PC-3 (cell line): ENCODE data around the gene PLEKHA1. TPM values are rescaled to one million over a fixed set of nuclear protein-coding genes. Genes with fewer than 3 reads are reported as not detected.

Source experiments
- ATAC-seq: fragments of 200-7000 bp; cut with Tn5 transposase; 2 replicates; pipeline ENCODE4 v1.9.1; 2020; ENCODE audit warnings: mild to moderate bottlenecking, moderate library complexity
- BruUV-seq: library from RNA; stranded (reverse); fragments of 400-500 nt; replicated peaks from 2 replicates; lab custom pipeline; 2021; lab: Mats Ljungman, UMichigan
- CTCF ChIA-PET: fragments of 300-600 bp; sonication (Branson Sonifier 250); formaldehyde crosslinking; loops from one replicate; lab custom pipeline; 2022; ENCODE audit warnings: antibody characterized with exemption; lab: Charles Lee
- POLR2A ChIA-PET: fragments of 300-600 bp; sonication (Branson Sonifier 250); formaldehyde crosslinking; loops from one replicate; lab custom pipeline; 2022; ENCODE audit warnings: antibody characterized with exemption; ENCODE audit not compliant: unreplicated experiment; lab: Charles Lee
- DNase-seq: peaks from one replicate; pipeline ENCODE4 v3.0.0-alpha.2; 2015
- H2AFZ ChIP-seq: fragments of 300-600 bp; sonication (generic); 2 replicates; pipeline ENCODE4 v1.6.0; 2016; ENCODE audit warnings: antibody characterized with exemption, low read length
- H3F3A ChIP-seq: fragments of 300-600 bp; sonication (generic); one replicate; pipeline ENCODE4 v1.6.0; 2017; ENCODE audit warnings: antibody characterized with exemption, low read length, control low read depth, mild to moderate bottlenecking; ENCODE audit not compliant: unreplicated experiment
- H3K27ac ChIP-seq: fragments of 300-600 bp; sonication (generic); 2 replicates; pipeline ENCODE4 v1.5.1; 2016; ENCODE audit warnings: mild to moderate bottlenecking, low read length
- H3K27me3 ChIP-seq: fragments of 300-600 bp; sonication (generic); 2 replicates; pipeline ENCODE4 v1.6.1; 2016; ENCODE audit warnings: low read length, mixed read lengths
- H3K36me3 ChIP-seq: fragments of 300-600 bp; sonication (generic); 2 replicates; pipeline ENCODE4 v1.6.1; 2016; ENCODE audit warnings: low read depth, mixed run types, low read length, mixed read lengths
- H3K4me1 ChIP-seq: fragments of 300-600 bp; sonication (generic); 2 replicates; pipeline ENCODE4 v1.5.1; 2016; ENCODE audit warnings: low read length; ENCODE audit not compliant: insufficient read depth
- H3K4me2 ChIP-seq: fragments of 300-600 bp; sonication (generic); 2 replicates; pipeline ENCODE4 v1.6.0; 2016; ENCODE audit warnings: low read length
- H3K4me3 ChIP-seq: fragments of 300-600 bp; sonication (generic); 2 replicates; pipeline ENCODE4 v1.5.1; 2016; ENCODE audit warnings: mild to moderate bottlenecking, low read length, mixed read lengths
- H3K79me2 ChIP-seq: fragments of 300-600 bp; sonication (generic); 2 replicates; pipeline ENCODE4 v1.6.1; 2017; ENCODE audit warnings: low read length, mixed read lengths
- H3K9ac ChIP-seq: fragments of 300-600 bp; sonication (generic); 2 replicates; pipeline ENCODE4 v1.6.0; 2016; ENCODE audit warnings: mild to moderate bottlenecking, low read length
- H3K9me2 ChIP-seq: fragments of 300-600 bp; sonication (generic); replicated peaks from 2 replicates; pipeline ENCODE4 v1.6.1; 2016; ENCODE audit warnings: mixed run types, low read length, mixed read lengths
- H3K9me3 ChIP-seq: fragments of 300-600 bp; sonication (generic); 2 replicates; pipeline ENCODE4 v1.6.1; 2016; ENCODE audit warnings: low read length, mixed read lengths
- H4K20me1 ChIP-seq: fragments of 300-600 bp; sonication (generic); 2 replicates; pipeline ENCODE4 v1.6.1; 2016; ENCODE audit warnings: low read length, mixed read lengths
- EZH2 ChIP-seq: fragments of 300-600 bp; sonication (generic); IDR thresholded peaks from one replicate; pipeline ENCODE4 v1.6.1; 2017; ENCODE audit warnings: antibody characterized with exemption, mild to moderate bottlenecking, low read length; ENCODE audit not compliant: unreplicated experiment
- EZH2phosphoT487 ChIP-seq: fragments of 300-600 bp; sonication (generic); IDR thresholded peaks from 2 replicates; pipeline ENCODE4 v1.6.1; 2018; ENCODE audit warnings: mild to moderate bottlenecking, antibody characterized with exemption, low read length, borderline replicate concordance
- intact Hi-C: fragments of 100-400 bp; cut with micrococcal nuclease; formaldehyde crosslinking; loops from 2 replicates; pipeline ENCODE4 v1.9.0; 2023
- total RNA-seq: library from RNA; depleted of rRNA; stranded (reverse); fragments of >200 nt; gene quantifications from 2 replicates; pipeline ENCODE4 v1.2.3, GENCODE V29; 2014
- TF ChIP-seq, protein P1 (sequence below): fragments of 300-600 bp; sonication (generic); conservative IDR thresholded peaks from 2 replicates; pipeline ENCODE4 v1.5.1; 2017; ENCODE audit warnings: antibody characterized with exemption, low read depth, mild to moderate bottlenecking, low read length

The PLEKHA1 gene
- total RNA-seq, 1 experiment from 2014 or later = 5.2 TPM

DNA sequence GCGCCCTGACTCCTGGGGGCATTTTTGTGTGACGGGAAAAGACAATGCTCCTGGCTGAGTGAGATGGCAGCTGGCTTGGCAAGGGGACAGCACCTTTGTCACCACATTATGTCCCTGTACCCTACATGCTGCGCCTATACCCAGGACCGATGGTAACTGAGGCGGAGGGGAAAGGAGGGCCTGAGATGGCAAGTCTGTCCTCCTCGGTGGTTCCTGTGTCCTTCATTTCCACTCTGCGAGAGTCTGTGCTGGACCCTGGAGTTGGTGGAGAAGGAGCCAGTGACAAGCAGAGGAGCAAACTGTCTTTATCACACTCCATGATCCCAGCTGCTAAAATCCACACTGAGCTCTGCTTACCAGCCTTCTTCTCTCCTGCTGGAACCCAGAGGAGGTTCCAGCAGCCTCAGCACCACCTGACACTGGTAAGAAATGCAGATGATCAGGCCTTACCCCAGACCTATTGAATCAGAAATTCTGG is 80.1 kb downstream of the PLEKHA1 start, which contains the start of gene ARMS2:
Gene ARMS2 (plus strand): TSS at position 51 of the 478 bp plus-strand sequence. CDS start 75 bp downstream, at position 126.
- no peak within 1 kb of the TSS for H2AFZ ChIP-seq
- CTCF ChIA-PET = no interaction called here
- TF ChIP-seq, protein P1, sequence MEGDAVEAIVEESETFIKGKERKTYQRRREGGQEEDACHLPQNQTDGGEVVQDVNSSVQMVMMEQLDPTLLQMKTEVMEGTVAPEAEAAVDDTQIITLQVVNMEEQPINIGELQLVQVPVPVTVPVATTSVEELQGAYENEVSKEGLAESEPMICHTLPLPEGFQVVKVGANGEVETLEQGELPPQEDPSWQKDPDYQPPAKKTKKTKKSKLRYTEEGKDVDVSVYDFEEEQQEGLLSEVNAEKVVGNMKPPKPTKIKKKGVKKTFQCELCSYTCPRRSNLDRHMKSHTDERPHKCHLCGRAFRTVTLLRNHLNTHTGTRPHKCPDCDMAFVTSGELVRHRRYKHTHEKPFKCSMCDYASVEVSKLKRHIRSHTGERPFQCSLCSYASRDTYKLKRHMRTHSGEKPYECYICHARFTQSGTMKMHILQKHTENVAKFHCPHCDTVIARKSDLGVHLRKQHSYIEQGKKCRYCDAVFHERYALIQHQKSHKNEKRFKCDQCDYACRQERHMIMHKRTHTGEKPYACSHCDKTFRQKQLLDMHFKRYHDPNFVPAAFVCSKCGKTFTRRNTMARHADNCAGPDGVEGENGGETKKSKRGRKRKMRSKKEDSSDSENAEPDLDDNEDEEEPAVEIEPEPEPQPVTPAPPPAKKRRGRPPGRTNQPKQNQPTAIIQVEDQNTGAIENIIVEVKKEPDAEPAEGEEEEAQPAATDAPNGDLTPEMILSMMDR = no peak
- no peak for TF ChIP-seq EZH2
- TF ChIP-seq EZH2phosphoT487 = no peak

DNA sequence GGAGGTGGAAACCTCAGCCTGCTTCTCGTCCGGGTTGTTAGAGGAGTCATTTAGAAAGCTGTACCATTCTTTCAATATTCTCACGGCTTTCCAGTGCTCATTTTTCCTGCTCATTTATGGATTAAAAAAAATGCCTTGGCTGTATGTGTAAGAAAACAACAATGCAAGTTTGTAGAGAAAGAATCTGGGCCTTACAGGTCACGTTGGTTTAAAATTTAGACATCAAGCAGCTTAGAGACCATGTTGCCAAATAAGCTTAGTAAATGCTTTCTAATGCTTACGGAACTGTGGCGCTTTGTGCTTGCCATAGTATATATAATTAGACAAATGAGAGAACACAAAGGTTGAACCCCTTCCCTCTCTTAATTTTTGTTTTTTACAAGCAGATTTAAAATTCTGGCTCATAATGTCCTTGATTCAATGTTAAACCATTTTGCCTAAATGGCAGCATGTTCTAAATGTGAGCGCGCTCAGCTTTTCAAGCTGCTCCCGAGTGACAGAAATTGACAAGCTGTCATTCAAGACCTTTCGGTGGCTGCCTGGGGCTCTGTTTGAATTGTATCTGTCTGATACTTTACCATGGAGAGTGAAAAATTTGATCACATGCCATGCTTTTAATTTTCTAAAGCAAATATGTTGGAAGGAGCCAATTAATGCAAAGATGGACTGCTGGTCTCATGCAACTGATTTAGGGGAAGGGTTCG is 81.0 kb downstream of the PLEKHA1 start:
- no peak for TF ChIP-seq EZH2phosphoT487
- TF ChIP-seq, protein P1 = no peak
- no peak for TF ChIP-seq EZH2
- Histone ChIP-seq H3K9ac (no peak overlapping the region), H3K4me3 (no peak overlapping the region), H3K4me2 (no peak overlapping the region), H3F3A (no peaks in the 10 kb centered on the region), H3K9me3 (no peaks in the 10 kb centered on the region), H2AFZ (no peak overlapping the region), H3K27me3 (no peaks in the 10 kb centered on the region), H3K9me2 (no peaks in the 10 kb centered on the region), H4K20me1 (no peaks in the 10 kb centered on the region), H3K27ac (no peak overlapping the region), H3K36me3 (no peaks in the 10 kb centered on the region), H3K4me1 (no peaks in the 10 kb centered on the region), H3K79me2 (no peaks in the 10 kb centered on the region)
- intact Hi-C loops = no loop called here
- ChIA-PET CTCF (no interaction called here), POLR2A (no interaction called here)
- no TSS peak for BruUV-seq
- no peak for ATAC-seq
- no peak for DNase-seq

More for the DNA sequence above, 80.1 kb downstream of the PLEKHA1 start, which contains the start of gene ARMS2:
- no peak for ATAC-seq
- Histone ChIP-seq H3K79me2 (no peaks in the 10 kb centered on the region), H3K27me3 (no peaks in the 10 kb centered on the region), H3K36me3 (no peaks in the 10 kb centered on the region), H3K27ac (no peak within 1 kb of the TSS), H3K9me3 (no peaks in the 10 kb centered on the region), H3K4me1 (no peaks in the 10 kb centered on the region), H4K20me1 (no peaks in the 10 kb centered on the region), H3K9ac (no peak within 1 kb of the TSS), H3K9me2 (no peaks in the 10 kb centered on the region), H3K4me2 (no peak within 1 kb of the TSS), H3F3A (no peaks in the 10 kb centered on the region), H3K4me3 (no peak within 1 kb of the TSS)
- no peak for DNase-seq
- intact Hi-C loops = no loop called here
- POLR2A ChIA-PET = interaction anchor here (0.6 kb wide), 1 partner anchor 81 kb away, joined by 3 read pairs; no protein-coding TSS in a partner anchor
- BruUV-seq = no TSS peak

GRCh38 chr10:122457934-122458333 is 83.4 kb downstream of the PLEKHA1 start:
- H3K9me3 ChIP-seq = no peaks in the 10 kb centered on the region
- POLR2A ChIA-PET = no interaction called here
- H3K36me3 ChIP-seq = no peaks in the 10 kb centered on the region
- ATAC-seq = no peak
- H3K4me2 ChIP-seq = no peak overlapping the region
- intact Hi-C loops = no loop called here
- no peaks in the 10 kb centered on the region for H3K27me3 ChIP-seq
- no peaks in the 10 kb centered on the region for H3K9me2 ChIP-seq
- DNase-seq = no peak
- no peak overlapping the region for H3K27ac ChIP-seq
- CTCF ChIA-PET = no interaction called here
- no peaks in the 10 kb centered on the region for H3F3A ChIP-seq
- H3K4me1 ChIP-seq = no peaks in the 10 kb centered on the region; the same call in 1 of the 2 replicates
- no peak overlapping the region for H3K4me3 ChIP-seq
- TF ChIP-seq EZH2 = no peak
- TF ChIP-seq, protein P1 = no peak
- no peak for TF ChIP-seq EZH2phosphoT487
- H4K20me1 ChIP-seq = no peaks in the 10 kb centered on the region
- no peak overlapping the region for H3K9ac ChIP-seq
- no peak overlapping the region for H2AFZ ChIP-seq
- H3K79me2 ChIP-seq = no peaks in the 10 kb centered on the region
- no TSS peak for BruUV-seq
